Stimulated activated CD4-positive, alpha-beta T cell treated with anti-CD3 and anti-CD28 coated beads, Interleukin-12 subunit alpha, Interleukin-12 subunit beta, amount 100 ng/mL, for 4 hours (primary cell): Measurements from ENCODE around the gene CCND1.

Experiments
- DNase-seq: peaks from one replicate; pipeline ENCODE4 v3.0.0-alpha.2; 2020

Gene CCND1

DNA sequence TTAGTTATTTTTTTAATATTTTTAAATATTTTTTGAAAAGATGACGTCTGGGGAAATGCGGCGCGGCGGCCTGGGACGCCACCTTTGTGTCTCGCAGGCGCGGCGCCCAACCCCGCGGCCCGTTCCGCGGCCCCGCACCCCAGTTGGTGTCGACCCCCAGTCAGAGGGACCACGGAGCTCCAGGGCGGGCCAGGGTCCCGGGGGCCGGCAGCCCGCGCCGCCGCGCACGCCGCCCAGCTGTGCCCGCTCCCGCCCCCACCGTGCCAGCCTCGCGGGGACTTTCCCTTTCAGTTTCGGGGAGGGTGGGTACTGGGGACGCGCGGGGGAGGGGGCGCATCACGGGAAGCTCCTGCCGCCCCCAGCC is 1.6 kb downstream of the CCND1 start:
- DNase-seq: peak; percentile 63

DNA sequence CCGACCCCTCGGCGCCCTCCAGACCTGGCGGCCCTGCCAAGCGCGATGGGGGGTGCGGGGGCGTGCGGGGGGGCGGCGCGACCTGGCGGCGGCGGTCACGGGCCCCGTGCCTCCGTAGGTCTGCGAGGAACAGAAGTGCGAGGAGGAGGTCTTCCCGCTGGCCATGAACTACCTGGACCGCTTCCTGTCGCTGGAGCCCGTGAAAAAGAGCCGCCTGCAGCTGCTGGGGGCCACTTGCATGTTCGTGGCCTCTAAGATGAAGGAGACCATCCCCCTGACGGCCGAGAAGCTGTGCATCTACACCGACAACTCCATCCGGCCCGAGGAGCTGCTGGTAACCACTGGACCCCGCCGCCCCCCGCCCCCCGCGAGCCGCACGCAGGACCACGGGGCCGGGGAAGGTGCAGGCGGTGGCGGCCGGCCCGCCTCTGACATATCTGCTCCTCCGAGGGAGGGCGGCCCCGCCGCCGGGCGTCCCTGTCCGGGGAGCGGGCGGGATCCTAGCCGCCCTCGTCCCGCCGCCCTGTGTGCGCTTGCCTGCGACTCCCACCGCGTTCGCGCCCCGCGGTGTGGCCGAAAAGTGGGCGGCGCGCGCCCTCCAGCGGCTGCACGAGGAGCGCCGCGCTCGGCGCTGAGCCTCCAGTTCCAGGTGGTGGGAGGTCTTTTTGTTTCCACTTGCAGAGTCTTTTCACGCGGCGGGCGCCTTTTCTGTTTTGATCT is 2.1 kb downstream of the CCND1 start:
- peak; percentile 83 for DNase-seq

DNA sequence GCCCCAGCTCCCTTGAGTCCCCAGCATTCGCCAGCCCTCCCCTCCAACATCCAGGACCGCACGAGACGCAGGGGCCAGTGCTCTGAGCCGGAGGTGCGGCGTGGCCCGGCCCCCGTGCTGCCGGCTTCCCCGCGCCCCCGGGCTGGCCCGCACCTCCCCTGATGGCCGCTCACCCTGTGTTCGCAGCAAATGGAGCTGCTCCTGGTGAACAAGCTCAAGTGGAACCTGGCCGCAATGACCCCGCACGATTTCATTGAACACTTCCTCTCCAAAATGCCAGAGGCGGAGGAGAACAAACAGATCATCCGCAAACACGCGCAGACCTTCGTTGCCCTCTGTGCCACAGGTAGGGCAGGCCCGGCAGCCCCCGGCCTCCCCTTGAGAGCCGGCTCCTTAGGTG is 2.7 kb downstream of the CCND1 start:
- DNase-seq: no peak

DNA sequence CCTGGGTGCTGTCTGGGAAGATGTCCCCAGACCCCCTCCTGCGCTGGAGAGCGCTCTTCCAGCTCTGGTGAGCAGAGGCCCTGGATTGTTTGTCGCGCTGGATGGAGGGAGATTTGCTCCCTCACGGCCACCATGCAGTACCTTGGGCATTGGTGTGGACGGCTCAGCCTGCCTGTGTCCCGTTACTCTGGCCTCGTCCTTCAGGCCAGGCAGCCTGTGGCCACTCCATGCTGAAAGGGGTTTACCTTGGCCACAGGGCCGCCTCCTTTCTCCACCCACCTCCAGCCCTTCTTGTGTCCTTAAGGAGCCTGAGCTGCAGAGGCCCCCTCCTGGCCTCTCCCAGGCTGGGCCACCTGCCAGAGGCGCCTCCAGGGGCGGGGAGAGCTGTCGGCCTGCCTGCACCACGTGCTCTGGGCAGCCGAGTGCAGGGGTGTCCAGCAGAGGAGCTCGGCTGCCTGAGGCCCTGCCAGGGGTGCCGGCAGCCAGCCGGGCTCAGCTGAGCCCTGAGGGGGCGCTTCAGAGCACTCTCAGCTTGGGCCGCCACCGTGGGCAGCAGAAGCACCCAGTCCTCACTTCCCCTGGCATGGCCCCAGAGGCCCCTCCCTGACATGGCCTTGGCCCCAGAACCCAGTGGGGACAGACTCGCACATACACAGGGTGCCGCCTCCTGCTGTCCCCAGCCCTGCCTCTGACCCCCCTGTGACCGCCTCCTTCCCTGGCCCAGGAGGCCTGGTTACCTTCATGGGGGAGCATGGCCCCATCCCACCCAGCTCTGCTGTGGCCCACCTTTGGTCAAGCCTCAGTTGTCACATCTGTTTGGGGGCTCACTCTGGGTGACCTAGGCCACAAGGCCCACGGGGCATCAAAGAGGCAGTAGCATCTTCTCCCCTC is 3.4 kb downstream of the CCND1 start:
- DNase-seq: no peak

DNA sequence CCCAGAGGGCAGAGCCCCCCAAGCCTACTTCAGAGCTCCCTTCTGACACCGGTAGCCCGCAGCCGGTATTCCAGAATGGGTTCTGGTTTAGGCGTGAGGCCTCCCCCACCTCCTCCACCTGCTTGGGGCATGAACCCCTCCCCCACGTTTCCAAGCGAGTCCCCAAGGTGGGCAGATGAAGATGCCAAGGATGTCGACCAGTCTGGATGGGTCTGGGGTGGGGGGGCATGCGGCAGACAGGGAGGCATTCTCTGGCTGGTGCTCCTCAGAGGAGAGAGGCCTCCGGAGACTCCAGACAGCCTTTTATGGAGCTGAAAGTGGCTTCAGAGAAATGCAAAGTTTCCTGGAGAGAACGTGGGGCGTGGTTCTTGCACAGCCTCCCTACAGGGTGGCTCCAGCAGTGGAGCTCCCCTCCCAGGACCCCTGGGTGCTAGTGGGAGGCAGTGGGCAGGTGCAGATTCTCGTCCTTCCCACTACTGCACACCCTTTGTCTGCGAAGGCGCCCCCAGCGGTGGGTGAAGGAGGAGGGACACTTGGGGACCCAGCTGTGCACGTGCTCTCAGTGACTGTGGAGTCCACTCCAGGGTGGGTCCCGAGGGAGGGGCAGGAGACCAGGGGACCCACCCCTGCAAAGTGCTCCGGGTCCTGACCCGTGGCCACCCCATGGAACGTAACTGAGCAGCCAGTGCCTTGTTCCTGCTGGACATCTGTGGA is 4.2 kb downstream of the CCND1 start:
- DNase-seq: no peak

DNA sequence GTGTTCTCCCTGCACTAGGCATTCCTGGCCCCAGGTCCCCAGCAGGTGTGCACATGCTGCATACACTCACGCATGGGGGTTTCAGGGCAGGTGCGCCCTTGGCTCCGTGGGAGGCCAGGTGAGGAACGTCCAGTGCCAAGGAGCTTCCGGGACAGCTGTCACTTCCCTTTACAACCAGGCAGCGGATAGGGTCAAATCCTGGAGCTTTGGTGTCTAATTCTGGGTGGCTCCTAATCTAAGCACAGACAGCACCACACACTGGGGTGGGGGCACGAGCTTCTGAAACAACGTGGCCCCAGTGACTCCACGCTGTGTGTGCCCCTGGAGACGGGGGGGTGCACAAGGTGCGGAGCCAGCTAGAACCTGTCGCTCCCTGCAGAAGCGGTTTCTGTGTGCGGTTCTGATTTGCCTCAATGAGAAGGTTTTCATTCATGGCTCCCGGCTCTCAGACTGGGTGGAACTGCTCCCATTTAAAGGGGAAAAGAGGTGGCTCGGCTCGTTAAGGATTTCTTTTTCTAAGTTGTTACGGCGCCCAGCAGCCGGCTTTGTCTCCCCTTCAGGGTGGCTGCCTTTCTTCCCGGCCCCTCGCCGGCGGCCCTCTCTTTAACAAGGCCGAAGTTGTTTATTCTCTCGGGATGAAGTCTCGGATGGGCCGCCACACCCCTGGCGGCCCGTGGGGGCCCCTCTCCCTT is 5.0 kb downstream of the CCND1 start:
- no peak for DNase-seq

DNA sequence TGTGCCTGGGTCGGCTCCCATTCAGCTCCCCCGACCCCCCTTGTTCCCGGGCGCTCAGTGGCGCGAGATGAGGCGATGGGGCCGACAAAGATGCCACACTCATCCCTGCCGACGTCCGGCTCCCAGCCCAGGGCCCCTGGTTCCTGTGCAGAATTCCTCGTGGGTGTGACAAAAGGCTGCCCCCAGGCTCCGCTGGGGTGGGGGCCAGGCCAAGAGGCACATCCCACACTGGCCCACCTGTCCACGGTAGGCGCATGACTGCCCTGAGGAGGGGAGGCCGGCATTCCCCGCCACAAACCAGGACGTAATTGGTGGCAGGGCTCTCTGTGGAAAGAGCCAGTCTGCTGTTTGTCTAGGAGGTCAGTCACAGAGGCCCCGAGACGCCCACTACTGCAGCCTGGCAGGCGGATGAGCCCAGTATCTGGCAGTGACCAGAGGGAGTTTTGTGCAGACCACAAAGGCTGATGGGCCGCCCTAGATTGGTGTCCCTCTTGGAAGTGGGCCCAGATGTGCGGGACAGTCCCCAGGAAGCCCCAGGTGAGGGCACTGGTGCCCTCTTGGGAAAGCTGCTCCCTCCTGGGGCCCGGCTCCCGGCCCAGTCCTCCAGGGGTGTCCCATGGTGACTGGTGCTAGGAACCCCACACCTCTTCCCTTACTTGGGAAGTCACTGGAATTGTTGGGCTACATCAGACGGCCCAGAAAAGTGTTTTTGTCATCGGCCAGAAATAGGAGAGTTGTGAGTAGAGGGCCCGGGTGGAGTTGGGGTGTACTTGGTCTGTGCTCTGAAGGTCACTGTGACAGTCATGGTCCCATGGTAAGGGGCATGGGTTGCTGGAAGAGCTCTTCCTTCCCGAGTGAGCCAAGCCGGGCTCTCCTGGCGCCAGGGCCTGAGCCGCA is 5.8 kb downstream of the CCND1 start:
- DNase-seq: no peak

DNA sequence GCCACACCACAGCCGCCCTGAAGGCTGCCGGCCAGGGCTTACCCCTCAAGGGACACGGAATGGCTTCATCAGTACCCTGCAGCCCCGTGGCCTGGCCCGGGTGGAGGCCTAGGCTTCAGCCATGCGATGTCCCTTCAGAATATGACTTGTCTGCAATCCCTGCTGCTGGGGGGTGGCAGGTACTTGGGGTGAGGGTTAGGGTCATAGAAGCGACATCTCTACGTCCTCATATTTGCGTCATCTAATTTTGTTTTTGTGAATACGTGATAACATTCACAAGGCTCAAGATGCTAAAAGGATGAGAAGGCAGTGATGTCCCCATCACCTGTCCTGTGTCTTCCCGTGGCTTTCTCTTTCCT is 6.4 kb downstream of the CCND1 start:
- DNase-seq: no peak

DNA sequence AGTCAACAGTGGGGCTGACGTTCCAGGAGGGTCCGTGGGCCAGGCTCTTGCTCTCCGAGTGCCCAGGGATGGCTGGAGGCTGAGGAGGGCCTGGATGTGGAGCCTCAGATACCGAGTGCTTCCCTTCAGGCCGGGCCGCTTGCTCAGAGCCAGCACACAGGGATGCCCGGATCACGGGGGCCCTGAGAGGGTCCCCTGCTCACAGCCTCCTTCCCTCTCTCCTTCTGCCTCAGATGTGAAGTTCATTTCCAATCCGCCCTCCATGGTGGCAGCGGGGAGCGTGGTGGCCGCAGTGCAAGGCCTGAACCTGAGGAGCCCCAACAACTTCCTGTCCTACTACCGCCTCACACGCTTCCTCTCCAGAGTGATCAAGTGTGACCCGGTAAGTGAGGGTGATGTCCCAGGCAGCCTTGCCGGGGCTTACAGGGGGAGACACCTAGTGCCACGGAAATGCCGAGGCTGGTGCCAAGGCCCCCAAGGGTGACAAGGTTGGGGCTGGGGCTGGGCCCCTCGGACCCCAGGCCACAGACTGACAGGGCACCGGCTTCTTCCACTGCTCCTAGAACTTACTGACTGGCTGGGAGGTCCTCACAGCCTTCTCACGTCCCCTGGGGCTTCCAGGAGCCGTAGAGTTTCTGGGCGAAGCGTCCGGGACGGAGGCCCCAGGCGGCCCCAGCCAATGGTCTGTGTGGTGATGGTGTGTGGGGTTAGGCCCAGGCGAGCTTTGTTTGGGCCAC is 7.0 kb downstream of the CCND1 start:
- no peak for DNase-seq

DNA sequence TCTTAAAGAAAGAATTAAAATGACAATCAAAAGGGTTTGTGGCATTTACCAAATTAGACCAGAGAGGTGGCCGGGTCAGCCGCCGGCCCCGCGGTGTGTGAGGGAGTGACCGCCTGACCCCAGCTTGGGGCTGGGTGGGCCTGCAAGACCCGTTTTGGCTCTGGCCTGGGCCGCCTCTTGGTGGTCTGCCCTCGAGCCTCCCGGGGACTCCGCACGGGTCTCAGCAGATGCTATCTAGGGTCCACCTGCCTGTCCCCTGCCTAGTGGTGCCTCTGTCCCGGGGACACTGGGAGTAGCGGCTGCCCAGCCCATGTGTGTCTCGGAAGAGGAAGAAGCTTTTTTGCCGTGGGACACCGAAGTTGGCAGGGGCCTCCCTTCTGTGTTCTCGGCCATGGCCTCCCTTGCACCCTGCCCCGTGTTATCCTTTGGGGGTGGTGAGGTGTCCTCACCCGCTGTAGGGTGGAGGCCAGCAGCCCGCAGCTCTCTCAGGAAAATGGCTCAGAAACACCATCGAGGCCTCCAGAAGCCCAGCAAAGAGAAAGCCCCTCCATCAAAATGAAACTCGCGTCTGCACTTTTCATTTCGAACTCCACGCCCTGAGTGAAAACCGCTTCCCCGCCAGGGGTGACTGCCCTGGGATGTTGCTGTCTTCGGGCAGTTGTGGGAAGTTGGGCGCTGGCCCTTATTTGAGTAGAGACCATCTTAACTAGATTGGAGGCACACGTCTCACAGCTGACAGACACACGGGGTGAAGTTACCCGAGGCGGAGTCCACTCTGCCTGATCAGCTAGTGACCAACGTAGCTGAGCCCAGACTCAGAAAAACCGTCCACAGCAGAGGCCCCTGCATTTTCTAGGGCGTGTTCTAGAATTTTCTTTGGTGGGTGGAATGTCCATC is 8.0 kb downstream of the CCND1 start:
- no peak for DNase-seq

DNA sequence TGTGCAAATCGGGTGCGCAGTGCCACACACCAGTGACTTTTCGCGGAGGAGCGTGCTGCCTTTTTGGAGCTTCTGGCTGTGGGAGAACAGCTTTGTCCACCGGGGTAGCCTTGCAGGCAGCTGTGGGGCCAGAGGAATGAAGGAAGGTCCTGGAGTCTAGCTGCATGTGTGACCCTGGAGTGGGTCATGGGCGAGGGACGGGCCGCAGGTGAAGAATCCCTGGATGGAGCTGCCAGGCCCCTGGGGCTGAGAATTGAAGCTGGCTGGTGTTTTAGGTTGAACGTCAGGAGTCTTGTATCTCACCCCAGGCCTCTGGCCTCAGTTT is 8.6 kb downstream of the CCND1 start:
- no peak for DNase-seq

DNA sequence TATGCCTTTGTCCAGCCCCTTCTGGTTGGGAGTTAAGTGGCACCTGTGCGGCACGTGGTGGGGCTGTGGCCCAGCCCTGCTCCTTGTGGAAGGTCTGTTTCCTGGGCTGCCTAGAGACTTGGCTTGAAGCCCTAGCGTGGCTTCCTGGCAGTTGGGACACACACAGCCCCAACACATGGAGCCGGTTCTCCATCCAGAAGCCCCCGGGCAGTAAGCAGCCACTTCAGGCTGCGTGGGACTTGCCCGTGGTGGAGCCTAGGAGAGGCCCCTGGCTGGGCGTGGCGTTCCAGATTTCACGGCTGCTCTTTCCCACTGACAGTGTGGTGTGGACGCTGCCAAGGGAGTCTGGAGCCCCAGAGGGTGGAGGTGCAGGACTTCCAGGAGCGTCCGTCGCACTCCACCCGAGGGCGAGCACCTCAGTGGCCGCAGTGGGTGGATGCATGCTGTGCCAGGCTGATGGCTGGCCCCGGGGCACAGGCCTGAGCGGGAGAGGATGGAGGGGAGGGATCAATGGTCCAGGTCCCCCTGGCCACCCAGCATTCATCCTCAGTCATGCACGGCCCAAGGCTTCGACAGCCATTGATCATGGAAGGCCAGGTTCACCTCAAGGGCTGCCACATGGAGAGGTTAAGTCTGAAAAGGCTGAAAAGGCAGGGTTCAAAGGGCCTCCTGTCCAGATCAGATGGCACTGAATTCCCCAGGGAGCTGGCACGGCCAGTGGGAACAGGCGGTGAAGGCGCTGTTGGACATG is 9.3 kb downstream of the CCND1 start:
- no peak for DNase-seq

DNA sequence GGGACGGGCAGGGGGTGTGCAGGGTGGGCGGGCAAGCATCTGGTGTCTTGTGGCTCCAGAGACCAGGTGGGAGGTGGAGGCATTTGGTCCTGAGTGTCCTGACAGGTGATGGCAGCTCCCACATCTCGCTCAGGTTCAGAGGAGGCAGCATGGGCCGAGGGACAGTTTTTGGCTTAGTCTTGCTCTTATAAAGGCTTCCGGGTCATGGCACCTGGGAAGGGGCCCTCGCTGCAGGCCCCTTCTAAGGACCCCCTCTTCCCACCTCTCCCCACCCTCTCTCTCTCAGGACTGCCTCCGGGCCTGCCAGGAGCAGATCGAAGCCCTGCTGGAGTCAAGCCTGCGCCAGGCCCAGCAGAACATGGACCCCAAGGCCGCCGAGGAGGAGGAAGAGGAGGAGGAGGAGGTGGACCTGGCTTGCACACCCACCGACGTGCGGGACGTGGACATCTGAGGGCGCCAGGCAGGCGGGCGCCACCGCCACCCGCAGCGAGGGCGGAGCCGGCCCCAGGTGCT is 9.9 kb downstream of the CCND1 start:
- no peak for DNase-seq

DNA sequence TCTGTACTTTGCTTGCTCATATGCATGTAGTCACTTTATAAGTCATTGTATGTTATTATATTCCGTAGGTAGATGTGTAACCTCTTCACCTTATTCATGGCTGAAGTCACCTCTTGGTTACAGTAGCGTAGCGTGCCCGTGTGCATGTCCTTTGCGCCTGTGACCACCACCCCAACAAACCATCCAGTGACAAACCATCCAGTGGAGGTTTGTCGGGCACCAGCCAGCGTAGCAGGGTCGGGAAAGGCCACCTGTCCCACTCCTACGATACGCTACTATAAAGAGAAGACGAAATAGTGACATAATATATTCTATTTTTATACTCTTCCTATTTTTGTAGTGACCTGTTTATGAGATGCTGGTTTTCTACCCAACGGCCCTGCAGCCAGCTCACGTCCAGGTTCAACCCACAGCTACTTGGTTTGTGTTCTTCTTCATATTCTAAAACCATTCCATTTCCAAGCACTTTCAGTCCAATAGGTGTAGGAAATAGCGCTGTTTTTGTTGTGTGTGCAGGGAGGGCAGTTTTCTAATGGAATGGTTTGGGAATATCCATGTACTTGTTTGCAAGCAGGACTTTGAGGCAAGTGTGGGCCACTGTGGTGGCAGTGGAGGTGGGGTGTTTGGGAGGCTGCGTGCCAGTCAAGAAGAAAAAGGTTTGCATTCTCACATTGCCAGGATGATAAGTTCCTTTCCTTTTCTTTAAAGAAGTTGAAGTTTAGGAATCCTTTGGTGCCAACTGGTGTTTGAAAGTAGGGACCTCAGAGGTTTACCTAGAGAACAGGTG is 11.1 kb downstream of the CCND1 start:
- DNase-seq: no peak

DNA sequence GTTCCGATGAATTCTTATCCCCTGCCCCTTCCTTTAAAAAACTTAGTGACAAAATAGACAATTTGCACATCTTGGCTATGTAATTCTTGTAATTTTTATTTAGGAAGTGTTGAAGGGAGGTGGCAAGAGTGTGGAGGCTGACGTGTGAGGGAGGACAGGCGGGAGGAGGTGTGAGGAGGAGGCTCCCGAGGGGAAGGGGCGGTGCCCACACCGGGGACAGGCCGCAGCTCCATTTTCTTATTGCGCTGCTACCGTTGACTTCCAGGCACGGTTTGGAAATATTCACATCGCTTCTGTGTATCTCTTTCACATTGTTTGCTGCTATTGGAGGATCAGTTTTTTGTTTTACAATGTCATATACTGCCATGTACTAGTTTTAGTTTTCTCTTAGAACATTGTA is 12.0 kb downstream of the CCND1 start:
- no peak for DNase-seq

DNA sequence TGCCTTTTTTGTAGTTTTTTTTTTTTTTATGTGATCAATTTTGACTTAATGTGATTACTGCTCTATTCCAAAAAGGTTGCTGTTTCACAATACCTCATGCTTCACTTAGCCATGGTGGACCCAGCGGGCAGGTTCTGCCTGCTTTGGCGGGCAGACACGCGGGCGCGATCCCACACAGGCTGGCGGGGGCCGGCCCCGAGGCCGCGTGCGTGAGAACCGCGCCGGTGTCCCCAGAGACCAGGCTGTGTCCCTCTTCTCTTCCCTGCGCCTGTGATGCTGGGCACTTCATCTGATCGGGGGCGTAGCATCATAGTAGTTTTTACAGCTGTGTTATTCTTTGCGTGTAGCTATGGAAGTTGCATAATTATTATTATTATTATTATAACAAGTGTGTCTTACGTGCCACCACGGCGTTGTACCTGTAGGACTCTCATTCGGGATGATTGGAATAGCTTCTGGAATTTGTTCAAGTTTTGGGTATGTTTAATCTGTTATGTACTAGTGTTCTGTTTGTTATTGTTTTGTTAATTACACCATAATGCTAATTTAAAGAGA is 12.5 kb downstream of the CCND1 start:
- no peak for DNase-seq

DNA sequence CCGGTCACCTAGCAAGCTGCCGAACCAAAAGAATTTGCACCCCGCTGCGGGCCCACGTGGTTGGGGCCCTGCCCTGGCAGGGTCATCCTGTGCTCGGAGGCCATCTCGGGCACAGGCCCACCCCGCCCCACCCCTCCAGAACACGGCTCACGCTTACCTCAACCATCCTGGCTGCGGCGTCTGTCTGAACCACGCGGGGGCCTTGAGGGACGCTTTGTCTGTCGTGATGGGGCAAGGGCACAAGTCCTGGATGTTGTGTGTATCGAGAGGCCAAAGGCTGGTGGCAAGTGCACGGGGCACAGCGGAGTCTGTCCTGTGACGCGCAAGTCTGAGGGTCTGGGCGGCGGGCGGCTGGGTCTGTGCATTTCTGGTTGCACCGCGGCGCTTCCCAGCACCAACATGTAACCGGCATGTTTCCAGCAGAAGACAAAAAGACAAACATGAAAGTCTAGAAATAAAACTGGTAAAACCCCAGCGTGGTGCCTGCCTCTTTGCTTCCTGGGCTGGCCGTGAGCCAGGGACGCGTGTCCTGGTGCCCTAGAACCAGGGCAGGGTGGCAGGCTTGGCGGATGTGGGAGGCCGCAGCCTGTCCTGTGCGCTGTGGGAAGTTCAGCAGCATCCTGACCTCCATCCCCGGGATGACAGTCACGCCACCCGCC is 13.2 kb downstream of the CCND1 start:
- no peak for DNase-seq
